ENCODE measurements around the gene BLOC1S3. TPM values are rescaled to one million over a fixed set of nuclear protein-coding genes. Genes with fewer than 3 reads are reported as not detected.
A peak's percentile ranks its signal among the peaks of the same experiment; 100 is the strongest.

BLOC1S3 gene
- total RNA-seq (2016; rRNA removed; fragmentation: Illumina TruSeq; extraction: Trizol) (3.2 and 4.3 TPM in 2 replicates), polyA plus RNA-seq (2011; rRNA removed) (4.8 TPM in 2 replicates), polyA minus RNA-seq (2011; rRNA and poly(A)+ RNA removed; ENCODE audit: low replicate concordance) (9.1 and 11.7 TPM in 2 replicates), Bru-seq, nascent RNA (percentile 65 among the genes with signal in this experiment), BruChase-seq, experiment 1, labeled RNA remaining after a 6-hour chase (percentile 62 among the genes with signal in this experiment), BruChase-seq, experiment 2, labeled RNA remaining after a 2-hour chase (percentile 85 among the genes with signal in this experiment)
- 1.4 TPM in 2 replicates for total RNA-seq (2016; cell fraction: cytosol; rRNA removed; fragmentation: Illumina TruSeq; extraction: Trizol; ENCODE audit: low read depth)
- total RNA-seq (2016; cell fraction: insoluble cytoplasmic fraction; rRNA removed; fragmentation: Illumina TruSeq; extraction: Trizol) = 3.1 and 4.0 TPM in 2 replicates
- 2.1 and 2.5 TPM in 2 replicates for total RNA-seq (2016; cell fraction: membrane; rRNA removed; fragmentation: Illumina TruSeq; extraction: Trizol)
- 3.4 and 3.8 TPM in 2 replicates for total RNA-seq (2016; cell fraction: nucleus; rRNA removed; fragmentation: Illumina TruSeq; extraction: Trizol)
- polyA plus RNA-seq (2011; cell fraction: cytosol; rRNA removed) = 3.4 TPM in 2 replicates
- 3.0 and 3.8 TPM in 2 replicates for polyA plus RNA-seq (2011; cell fraction: nucleus; rRNA removed)
- polyA plus RNA-seq (2012) = 3.5 and 3.6 TPM in 2 replicates
- polyA plus RNA-seq (2016; cell fraction: cytosol; fragmentation: Illumina TruSeq; extraction: Trizol; ENCODE audit: low read depth) = 2.6 and 2.9 TPM in 2 replicates
- polyA plus RNA-seq (2016; cell fraction: insoluble cytoplasmic fraction; fragmentation: Illumina TruSeq; extraction: Trizol; ENCODE audit: low read depth) = 6.8 and 7.3 TPM in 2 replicates
- polyA plus RNA-seq (2016; cell fraction: membrane; fragmentation: Illumina TruSeq; extraction: Trizol; ENCODE audit: low read depth) = 4.1 and 5.0 TPM in 2 replicates
- polyA plus RNA-seq (2016; cell fraction: nucleus; fragmentation: Illumina TruSeq; extraction: Trizol; ENCODE audit: insufficient read depth, low read depth) = 6.8 and 9.9 TPM in 2 replicates
- polyA minus RNA-seq (2011; cell fraction: cytosol; rRNA and poly(A)+ RNA removed) = 4.1 and 6.6 TPM in 2 replicates
- 2.5 and 2.6 TPM in 2 replicates for polyA minus RNA-seq (2011; cell fraction: nucleus; rRNA and poly(A)+ RNA removed)
- long read RNA-seq, experiment 1, partial matches to known transcripts = 0 of 2 reads
- long read RNA-seq, experiment 1, other reads (novel, unspliced or antisense) = 0 of 2 reads
- long read RNA-seq, experiment 2, transcript BLOC1S3-202 (1 exons, 732 nt) = major isoform, 5 of 6 reads
- long read RNA-seq, experiment 2, partial matches to known transcripts = 0 of 6 reads
- long read RNA-seq, experiment 2, other reads (novel, unspliced or antisense) = 0 of 6 reads

GRCh38 chr19:45178262-45179071 lies at the start of gene BLOC1S3:
TSS of gene BLOC1S3 (plus strand) at chr19:45178784. CDS start at chr19:45179297, 513 bp downstream.
- Histone ChIP-seq H3K36me3 (replicated peaks in 1 of 2; ENCODE audit: control insufficient read depth in 1 of 2, insufficient read depth in 2 of 2, low read length in 2 of 2) (no peaks in the 10 kb centered on the region), H3K9ac (ENCODE audit: insufficient read depth, low read depth, low read length) (peak within 1 kb of the TSS; percentile 83), H3K4me3 (replicated peaks in 1 of 3; ENCODE audit: insufficient read depth in 1 of 3, low read depth in 2 of 3, low read length in 3 of 3) (peak within 1 kb of the TSS; percentile 76 to 92 (median 87)), H3K27ac (ENCODE audit: extremely low read length, insufficient read depth, low read length) (peak within 1 kb of the TSS; percentile 79), H3K9me3 (ENCODE audit: low read length) (no peaks in the 10 kb centered on the region), H3K4me1 (ENCODE audit: insufficient read depth, low read length) (peaks cover 46% of the 10 kb centered on the region), H3K79me2 (ENCODE audit: insufficient read depth, low read length) (peaks cover 17% of the 10 kb centered on the region), H2AFZ (ENCODE audit: low read length) (no peak within 1 kb of the TSS), H3K4me2 (ENCODE audit: low read depth, low read length) (peak within 1 kb of the TSS; percentile 76), H3K27me3 (ENCODE audit: control insufficient read depth in 1 of 2, insufficient read depth in 2 of 2, low read length in 2 of 2) (no peaks in the 10 kb centered on the region; a peak in 1 of 5 replicates), H4K20me1 (ENCODE audit: insufficient read depth, low read length) (no peaks in the 10 kb centered on the region)
- no TSS peak for BruUV-seq (replicated peaks)
- peak; percentile 100 for FAIRE-seq
- ChIA-PET CTCF (ENCODE audit: low intra/inter-chr PET ratio, low total read pairs) (no interaction called here), POLR2A (interaction anchor here (0.8 to 3.4 kb wide), 17 partner anchors 9 to 291 kb away, joined by 3 to 29 read pairs (median 5); partner anchors contain the start of genes CLASRP, ERCC2, GEMIN7 and PPP1R37)
- in situ Hi-C loops (cut with HindIII; ENCODE audit: extremely low pct_ligation_motif_present, low pct_unique_long_range_greater_than_20kb) = no loop called here
- ATAC-seq = peak; percentile 86
- WGBS (ENCODE audit: low lambda C conversion rate) = 1% methylated on average over 43 of the region's 51 CpGs
- DNase-seq (ENCODE audit: low spot score) = peak; percentile 100
- intact Hi-C loops (cut with micrococcal nuclease; ENCODE audit: unreplicated experiment) = no loop called here
- TF ChIP-seq PHF20 (CRISPR knock-in tag; IDR thresholded peaks at IDR 0.05) (peak; percentile 55; the same call in 1 of the 2 replicates), ATF1 (CRISPR knock-in tag; IDR thresholded peaks at IDR 0.05) (peak; percentile 97), MNT (IDR thresholded peaks at IDR 0.05) (peak; percentile 96), BCL3 (CRISPR knock-in tag; IDR thresholded peaks at IDR 0.05) (peak; percentile 21; the same call in 1 of the 2 replicates), ZNF784 (CRISPR knock-in tag; IDR thresholded peaks at IDR 0.05; ENCODE audit: borderline replicate concordance) (peak; percentile 68), RARA (CRISPR knock-in tag; IDR thresholded peaks at IDR 0.05) (no peak), ZIK1 (CRISPR knock-in tag; IDR thresholded peaks at IDR 0.05; ENCODE audit: borderline replicate concordance, low read depth) (no peak), CTCF (CRISPR knock-in tag; IDR thresholded peaks at IDR 0.05) (peak; percentile 82), CAMTA2 (CRISPR knock-in tag; IDR thresholded peaks at IDR 0.05; ENCODE audit: borderline replicate concordance) (no peak), NCOA2 (CRISPR knock-in tag; IDR thresholded peaks at IDR 0.05) (no peak), SUZ12 (IDR thresholded peaks at IDR 0.05; ENCODE audit: low read depth, low read length) (no peak), ZNF501 (CRISPR knock-in tag; IDR thresholded peaks at IDR 0.05) (peak; percentile 82)

Measured in HepG2 (cell line).